Hepatocyte (in vitro differentiated cells): ENCODE results near the gene MFSD11. TPM values are rescaled to one million over a fixed set of nuclear protein-coding genes. Genes with fewer than 3 reads are reported as not detected.

Experiments
- DNase-seq: peaks from one replicate; pipeline ENCODE4 v3.0.0-alpha.2; 2016; ENCODE audit warnings: low spot score
- H2AFZ ChIP-seq: fragments of 200-600 bp; sonication (generic); 2 replicates; pipeline ENCODE4 v1.6.0; 2016; ENCODE audit warnings: antibody characterized with exemption, mild to moderate bottlenecking
- H3K27ac ChIP-seq: fragments of 200-600 bp; sonication (generic); 2 replicates; pipeline ENCODE4 v1.5.1; 2016; ENCODE audit warnings: mild to moderate bottlenecking
- H3K27me3 ChIP-seq: fragments of 200-600 bp; sonication (generic); 2 replicates; pipeline ENCODE4 v1.6.1; 2016
- H3K36me3 ChIP-seq: fragments of 200-600 bp; sonication (generic); replicated peaks from 2 replicates; pipeline ENCODE4 v1.5.1; 2016; ENCODE audit warnings: low read depth; ENCODE audit not compliant: insufficient read depth
- H3K4me1 ChIP-seq: fragments of 200-600 bp; sonication (generic); 2 replicates; pipeline ENCODE4 v1.5.1; 2016; ENCODE audit warnings: mild to moderate bottlenecking, moderate library complexity; ENCODE audit not compliant: insufficient read depth
- H3K4me2 ChIP-seq: fragments of 200-600 bp; sonication (generic); 2 replicates; pipeline ENCODE4 v1.6.0; 2016
- H3K4me3 ChIP-seq: fragments of 200-600 bp; sonication (generic); 2 replicates; pipeline ENCODE4 v1.5.1; 2016; ENCODE audit warnings: mild to moderate bottlenecking
- H3K79me2 ChIP-seq: fragments of 200-600 bp; sonication (generic); 2 replicates; pipeline ENCODE4 v1.6.0; 2017; ENCODE audit warnings: mild to moderate bottlenecking
- H3K9me2 ChIP-seq: fragments of 200-600 bp; sonication (generic); replicated peaks from 2 replicates; pipeline ENCODE4 v1.6.0; 2017; ENCODE audit warnings: mild to moderate bottlenecking; ENCODE audit not compliant: insufficient read depth
- H3K9me3 ChIP-seq: fragments of 200-600 bp; sonication (generic); 2 replicates; pipeline ENCODE4 v1.5.1; 2016; ENCODE audit warnings: low read depth, mild to moderate bottlenecking
- H4K20me1 ChIP-seq: fragments of 200-600 bp; sonication (generic); 2 replicates; pipeline ENCODE4 v1.6.0; 2016; ENCODE audit warnings: mild to moderate bottlenecking; ENCODE audit not compliant: insufficient read depth, poor library complexity, severe bottlenecking
- EZH2 ChIP-seq: fragments of 200-600 bp; sonication (generic); IDR thresholded peaks from 2 replicates; pipeline ENCODE4 v1.6.1; 2016; ENCODE audit warnings: antibody characterized with exemption, mild to moderate bottlenecking, borderline replicate concordance
- EZH2phosphoT487 ChIP-seq: fragments of 200-600 bp; sonication (generic); IDR thresholded peaks from one replicate; pipeline ENCODE4 v1.6.1; 2018; ENCODE audit warnings: antibody characterized with exemption, mild to moderate bottlenecking, low read depth, moderate library complexity; ENCODE audit not compliant: unreplicated experiment, severe bottlenecking
- WGBS: methylation state at CpG from one replicate; pipeline ENCODE4 v1.1.6; 2016; ENCODE audit warnings: low lambda C conversion rate; ENCODE audit errors: missing lambda C conversion rate; 5-methylcytosine and 5-hydroxymethylcytosine counted together
- polyA plus RNA-seq: library from polyadenylated mRNA; unstranded; fragments of >200 nt; fragmentation: Nextera tagmentation; extraction: Ambion mirVana; gene quantifications from 2 replicates; pipeline ENCODE4 v1.2.1, GENCODE V29; 2016
- total RNA-seq: library from RNA; depleted of rRNA; stranded (reverse); fragments of >200 nt; gene quantifications from 2 replicates; pipeline ENCODE4 v1.2.3, GENCODE V29; 2014
- TF ChIP-seq, protein P1 (sequence below): fragments of 200-600 bp; sonication (generic); IDR thresholded peaks from 2 replicates; pipeline ENCODE4 v1.5.1; 2016; ENCODE audit warnings: antibody characterized with exemption, mild to moderate bottlenecking; ENCODE audit not compliant: poor library complexity

MFSD11 gene
- total and polyA plus RNA-seq, 2 experiments from 2014 or later = 43.5 to 66.6 TPM

DNA sequence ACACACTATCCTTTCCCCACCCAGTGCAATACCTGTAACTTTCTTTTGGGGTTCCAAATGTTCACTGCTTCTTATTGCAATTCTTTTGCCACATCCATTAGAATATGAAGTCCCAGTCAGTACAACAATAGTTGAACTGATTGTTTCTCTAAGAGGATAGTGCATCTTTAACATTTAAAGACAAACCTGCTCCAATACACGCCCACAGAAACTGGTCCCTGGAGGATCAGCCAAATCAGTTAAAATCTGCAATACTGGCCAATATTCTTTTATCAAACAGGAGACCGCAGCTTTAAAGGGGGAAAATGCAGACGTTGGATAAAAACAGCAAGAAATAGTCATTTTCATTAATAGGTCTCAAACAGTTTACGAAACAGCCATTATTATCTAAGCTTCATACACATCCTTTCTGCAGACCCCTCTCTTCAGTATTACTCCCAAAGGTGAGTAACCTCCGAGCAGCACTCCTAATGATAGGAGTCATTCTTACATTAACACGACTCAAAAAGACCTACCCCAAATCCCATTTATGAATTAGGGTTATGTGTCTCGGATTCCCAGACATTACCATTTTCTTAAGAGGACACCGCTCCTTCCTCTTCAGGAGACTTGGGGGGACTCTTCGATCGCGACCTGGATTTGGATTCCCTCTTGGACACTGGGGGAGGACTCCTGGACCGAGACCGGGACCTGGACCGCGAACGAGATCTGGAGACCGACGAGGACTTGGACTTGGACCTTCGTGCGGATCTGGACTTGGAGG, 2.2 kb upstream of the MFSD11 start:
- peak overlapping the region; percentile 83 for H3K4me3 ChIP-seq
- H4K20me1 ChIP-seq = peaks cover 29% of the 10 kb centered on the region
- H3K36me3 ChIP-seq = no peaks in the 10 kb centered on the region
- H3K79me2 ChIP-seq = peaks cover 79% of the 10 kb centered on the region
- WGBS = 1% methylated on average over 20 of the region's 20 CpGs
- H3K27me3 ChIP-seq = no peaks in the 10 kb centered on the region
- no peaks in the 10 kb centered on the region for H3K9me2 ChIP-seq
- peak overlapping the region; percentile 92 for H3K4me2 ChIP-seq
- peaks cover 28% of the 10 kb centered on the region for H3K4me1 ChIP-seq
- DNase-seq = no peak
- H2AFZ ChIP-seq = no peak overlapping the region
- H3K27ac ChIP-seq = peak overlapping the region; percentile 95
- TF ChIP-seq EZH2phosphoT487 = no peak
- no peaks in the 10 kb centered on the region for H3K9me3 ChIP-seq

DNA sequence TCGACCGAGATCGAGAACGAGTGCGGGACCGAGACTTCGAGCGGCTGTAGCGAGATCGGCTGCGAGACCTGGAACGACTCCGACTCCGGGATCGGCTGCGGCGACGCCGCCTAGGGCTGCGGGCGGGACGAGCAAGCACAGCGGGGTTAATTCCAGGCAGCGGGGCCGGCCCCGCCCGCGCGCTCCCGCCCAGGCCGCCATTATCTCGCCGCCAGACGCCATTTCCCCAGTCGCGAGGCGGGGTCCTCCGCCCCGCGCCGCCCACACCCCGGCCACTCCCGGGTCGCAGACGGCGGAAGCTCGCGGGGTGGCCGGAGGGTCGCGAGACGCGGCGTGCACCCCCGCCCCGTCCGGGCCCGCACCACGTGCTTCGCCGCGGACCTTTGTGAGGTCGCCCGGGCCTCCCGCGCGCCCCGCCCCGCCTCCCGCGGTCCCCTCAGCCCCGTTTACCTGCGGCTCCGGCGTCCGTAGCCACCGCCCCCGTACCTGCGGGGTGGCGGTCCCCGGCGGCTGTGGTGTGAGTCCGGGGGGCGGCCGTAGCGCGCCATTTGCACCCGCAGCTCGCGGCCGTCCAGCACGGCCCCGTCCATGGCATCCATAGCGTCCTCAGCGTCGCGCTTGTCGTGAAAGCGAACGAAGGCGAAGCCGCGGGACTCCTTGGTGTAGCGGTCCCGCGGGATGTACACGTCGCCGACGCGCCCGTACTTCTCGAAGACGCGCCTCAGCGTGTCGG, 1.4 kb upstream of the MFSD11 start:
- TF ChIP-seq EZH2phosphoT487 (no peak), EZH2 (no peak)
- TF ChIP-seq, protein P1, sequence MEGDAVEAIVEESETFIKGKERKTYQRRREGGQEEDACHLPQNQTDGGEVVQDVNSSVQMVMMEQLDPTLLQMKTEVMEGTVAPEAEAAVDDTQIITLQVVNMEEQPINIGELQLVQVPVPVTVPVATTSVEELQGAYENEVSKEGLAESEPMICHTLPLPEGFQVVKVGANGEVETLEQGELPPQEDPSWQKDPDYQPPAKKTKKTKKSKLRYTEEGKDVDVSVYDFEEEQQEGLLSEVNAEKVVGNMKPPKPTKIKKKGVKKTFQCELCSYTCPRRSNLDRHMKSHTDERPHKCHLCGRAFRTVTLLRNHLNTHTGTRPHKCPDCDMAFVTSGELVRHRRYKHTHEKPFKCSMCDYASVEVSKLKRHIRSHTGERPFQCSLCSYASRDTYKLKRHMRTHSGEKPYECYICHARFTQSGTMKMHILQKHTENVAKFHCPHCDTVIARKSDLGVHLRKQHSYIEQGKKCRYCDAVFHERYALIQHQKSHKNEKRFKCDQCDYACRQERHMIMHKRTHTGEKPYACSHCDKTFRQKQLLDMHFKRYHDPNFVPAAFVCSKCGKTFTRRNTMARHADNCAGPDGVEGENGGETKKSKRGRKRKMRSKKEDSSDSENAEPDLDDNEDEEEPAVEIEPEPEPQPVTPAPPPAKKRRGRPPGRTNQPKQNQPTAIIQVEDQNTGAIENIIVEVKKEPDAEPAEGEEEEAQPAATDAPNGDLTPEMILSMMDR = no peak
- no peaks in the 10 kb centered on the region for H3K27me3 ChIP-seq
- under 1% methylated on average over 47 of the region's 117 CpGs for WGBS
- no peaks in the 10 kb centered on the region for H3K36me3 ChIP-seq
- no peaks in the 10 kb centered on the region for H3K9me3 ChIP-seq
- no peaks in the 10 kb centered on the region for H3K9me2 ChIP-seq
- DNase-seq = peak; percentile 90
- H3K4me2 ChIP-seq = peak overlapping the region; percentile 92
- peak overlapping the region; percentile 83 for H3K4me3 ChIP-seq
- H3K27ac ChIP-seq = peak overlapping the region; percentile 95
- peaks cover 80% of the 10 kb centered on the region for H3K79me2 ChIP-seq
- H3K4me1 ChIP-seq = peaks cover 28% of the 10 kb centered on the region
- peak overlapping the region; percentile 12 for H2AFZ ChIP-seq
- H4K20me1 ChIP-seq = peaks cover 29% of the 10 kb centered on the region

DNA sequence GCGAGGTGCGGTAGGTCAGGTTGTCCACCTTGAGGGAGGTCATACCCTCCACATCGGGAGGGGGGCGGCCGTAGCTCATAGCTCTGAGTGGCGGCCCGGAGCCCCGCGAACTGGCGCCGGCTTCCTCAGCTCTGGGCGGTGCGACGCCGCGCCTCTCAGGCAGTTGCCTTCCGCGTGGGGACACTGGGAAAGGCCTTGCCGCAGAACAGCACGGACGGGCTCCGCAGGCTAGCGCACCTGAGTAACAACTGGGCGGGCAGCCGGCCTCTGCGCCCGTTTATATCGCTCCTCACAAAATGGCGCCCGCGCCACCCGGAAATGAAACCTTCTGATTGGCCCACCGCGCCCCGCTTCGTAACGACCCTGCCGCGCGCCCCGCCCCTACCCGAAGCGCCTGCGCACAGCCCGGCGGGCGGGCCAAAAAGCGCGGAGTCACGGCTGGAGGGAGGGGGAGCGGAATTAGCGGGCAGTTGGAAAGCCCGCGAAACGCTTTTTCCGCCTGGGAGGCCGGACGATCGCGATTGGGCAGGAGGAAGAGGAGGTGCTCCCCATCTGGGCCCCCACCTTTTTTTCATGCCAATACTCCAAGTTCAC, 740 bp upstream of the MFSD11 start, which contains the start of gene SRSF2:
SRSF2 (minus strand) TSS at position 250 of the 594 bp plus-strand sequence; CDS start at position 79, 171 bp downstream.
- peaks cover 28% of the 10 kb centered on the region for H3K4me1 ChIP-seq
- H4K20me1 ChIP-seq = peaks cover 29% of the 10 kb centered on the region
- no peaks in the 10 kb centered on the region for H3K36me3 ChIP-seq
- under 1% methylated on average over 47 of the region's 60 CpGs for WGBS
- peak within 1 kb of the TSS; percentile 96 for H3K27ac ChIP-seq
- TF ChIP-seq EZH2 (no peak), EZH2phosphoT487 (no peak)
- TF ChIP-seq, protein P1 = no peak
- no peaks in the 10 kb centered on the region for H3K9me3 ChIP-seq
- peak within 1 kb of the TSS; percentile 83 for H3K4me3 ChIP-seq
- H3K79me2 ChIP-seq = peaks cover 73% of the 10 kb centered on the region
- H2AFZ ChIP-seq = peak within 1 kb of the TSS; percentile 50
- H3K27me3 ChIP-seq = no peaks in the 10 kb centered on the region
- DNase-seq = peak; percentile 99
- H3K9me2 ChIP-seq = no peaks in the 10 kb centered on the region
- H3K4me2 ChIP-seq = peak within 1 kb of the TSS; percentile 92
